H1 (cell line): ENCODE measurements around the gene GNAI1. TPM values are rescaled to one million over a fixed set of nuclear protein-coding genes. Genes with fewer than 3 reads are reported as not detected.

Experiments
- CTCF ChIA-PET: fragments of 300-600 bp; sonication (Branson Sonifier 250); formaldehyde crosslinking; loops from one replicate; lab custom pipeline; 2021; ENCODE audit not compliant: partially characterized antibody; lab: Charles Lee
- POLR2A ChIA-PET: fragments of 300-600 bp; sonication (Branson Sonifier 250); formaldehyde crosslinking; loops from one replicate; lab custom pipeline; 2021; ENCODE audit warnings: inconsistent platforms; ENCODE audit not compliant: partially characterized antibody; lab: Charles Lee
- DNase-seq, 2 experiments: peaks; one replicate each; pipeline versions ENCODE4 v3.0.0 to v3.0.0-alpha.2; 2010 to 2022; ENCODE audit warnings: low spot score in 2 of 2, low read depth in 1 of 2, mixed read lengths in 1 of 2
- FAIRE-seq: peaks from 2 replicates; lab custom pipeline; 2011; peaks lifted over from hg19 to GRCh38; lab: Jason Lieb, UNC
- H2AFZ ChIP-seq: 2 replicates; pipeline ENCODE4 v1.8.1; 2012; ENCODE audit warnings: low read length, inconsistent platforms
- H2AK5ac ChIP-seq: 2 replicates; pipeline ENCODE4 v1.6.1; 2013; ENCODE audit warnings: low read depth, low read length
- H2BK120ac ChIP-seq: replicated peaks from 2 replicates; pipeline ENCODE3; 2013; ENCODE audit warnings: low read depth, low read length, inconsistent platforms
- H2BK12ac ChIP-seq: 2 replicates; pipeline ENCODE4 v1.6.1; 2013; ENCODE audit warnings: low read depth, low read length
- H2BK15ac ChIP-seq: 2 replicates; pipeline ENCODE4 v1.6.1; 2013; ENCODE audit warnings: low read length
- H2BK20ac ChIP-seq: 2 replicates; pipeline ENCODE4 v1.6.1; 2013; ENCODE audit warnings: low read length
- H2BK5ac ChIP-seq: 2 replicates; pipeline ENCODE4 v1.6.1; 2013; ENCODE audit warnings: low read depth, low read length
- H3K14ac ChIP-seq: 2 replicates; pipeline ENCODE4 v1.6.1; 2013; ENCODE audit warnings: inconsistent platforms; ENCODE audit not compliant: insufficient read length
- H3K18ac ChIP-seq: 2 replicates; pipeline ENCODE4 v1.6.1; 2013; ENCODE audit warnings: low read length; ENCODE audit errors: extremely low read depth
- H3K23ac ChIP-seq: 2 replicates; pipeline ENCODE4 v1.6.1; 2013; ENCODE audit warnings: inconsistent platforms; ENCODE audit not compliant: insufficient read length
- H3K23me2 ChIP-seq: 2 replicates; pipeline ENCODE4 v1.6.1; 2013; ENCODE audit warnings: low read depth, low read length
- H3K27ac ChIP-seq: 2 replicates; pipeline ENCODE4 v1.6.1; 2011; ENCODE audit warnings: low read depth, low read length, inconsistent platforms
- H3K27me3 ChIP-seq, 4 experiments: replicated peaks in 1 of 4; 1 replicate in 1 of 4; 2 replicates in 3 of 4; pipeline versions ENCODE4 v1.6.1 to v1.8.1; 2011 to 2013; ENCODE audit warnings: low read length in 3 of 4, mild to moderate bottlenecking in 3 of 4, inconsistent platforms in 2 of 4, mixed read lengths in 2 of 4, moderate library complexity in 1 of 4; ENCODE audit not compliant: control insufficient read depth in 3 of 4, insufficient read depth in 3 of 4; ENCODE audit errors: extremely low read depth in 1 of 4
- H3K36me3 ChIP-seq, 4 experiments: 2 replicates each; pipeline versions ENCODE4 v1.6.1 to v1.8.1; 2011 to 2013; ENCODE audit warnings: mild to moderate bottlenecking in 4 of 4, low read length in 3 of 4, moderate library complexity in 2 of 4, control low read depth in 1 of 4, inconsistent platforms in 1 of 4; ENCODE audit not compliant: insufficient read depth in 4 of 4, control insufficient read depth in 2 of 4
- H3K4ac ChIP-seq: replicated peaks from 2 replicates; pipeline ENCODE3; 2013; ENCODE audit warnings: low read length, low read depth, mixed read lengths, inconsistent platforms; ENCODE audit not compliant: insufficient read length
- H3K4me1 ChIP-seq, 4 experiments: replicated peaks in 1 of 4; 1 replicate in 1 of 4; 2 replicates in 3 of 4; pipeline versions ENCODE4 v1.6.1 to v1.8.1; 2011 to 2013; ENCODE audit warnings: low read length in 3 of 4, inconsistent platforms in 2 of 4, mixed read lengths in 1 of 4; ENCODE audit not compliant: insufficient read depth in 4 of 4, control insufficient read depth in 3 of 4
- H3K4me2 ChIP-seq, 2 experiments: 2 replicates each; pipeline versions ENCODE4 v1.6.1 to v1.8.1; 2011 to 2013; ENCODE audit warnings: low read depth in 2 of 2, low read length in 2 of 2, control low read depth in 1 of 2, inconsistent platforms in 1 of 2, mild to moderate bottlenecking in 1 of 2; ENCODE audit not compliant: insufficient read depth in 1 of 2
- H3K4me3 ChIP-seq, 4 experiments: fragments of 200-600, 300-600 bp in 1 of 4; sonication (generic), shearing (Covaris generic), sonication (Bioruptor Twin) in 1 of 4; 2 replicates each; pipeline versions ENCODE4 v1.5.1 to v1.8.1; 2011 to 2016; ENCODE audit warnings: low read length in 4 of 4, low read depth in 3 of 4, control low read depth in 2 of 4, inconsistent platforms in 2 of 4, mild to moderate bottlenecking in 2 of 4, mixed read lengths in 1 of 4, moderate library complexity in 1 of 4; ENCODE audit not compliant: insufficient read depth in 2 of 4; ENCODE audit errors: extremely low read depth in 1 of 4
- H3K56ac ChIP-seq: replicated peaks from 2 replicates; pipeline ENCODE3; 2013; ENCODE audit warnings: low read depth, mild to moderate bottlenecking, mixed read lengths, low read length, inconsistent platforms; ENCODE audit not compliant: insufficient read length
- H3K79me1 ChIP-seq: 2 replicates; pipeline ENCODE4 v1.6.1; 2013; ENCODE audit warnings: low read depth, low read length, control low read depth
- H3K79me2 ChIP-seq, 2 experiments: 2 replicates each; pipeline versions ENCODE4 v1.6.1 to v1.8.1; 2012 to 2013; ENCODE audit warnings: low read length in 2 of 2, mild to moderate bottlenecking in 2 of 2, inconsistent platforms in 1 of 2; ENCODE audit not compliant: insufficient read depth in 2 of 2, control insufficient read depth in 1 of 2
- H3K9ac ChIP-seq, 4 experiments: replicated peaks in 1 of 4; 1 replicate in 1 of 4; 2 replicates in 3 of 4; pipeline versions ENCODE4 v1.6.1 to v1.8.1; 2011 to 2013; ENCODE audit warnings: low read depth in 3 of 4, low read length in 3 of 4, control low read depth in 2 of 4, mild to moderate bottlenecking in 2 of 4, moderate library complexity in 2 of 4, inconsistent platforms in 1 of 4; ENCODE audit errors: extremely low read depth in 1 of 4
- H3K9me3 ChIP-seq, 2 experiments: 2 replicates each; pipeline versions ENCODE4 v1.6.1 to v1.8.1; 2012 to 2013; ENCODE audit warnings: mild to moderate bottlenecking in 2 of 2, moderate library complexity in 2 of 2, control low read depth in 1 of 2, inconsistent platforms in 1 of 2, low read depth in 1 of 2, low read length in 1 of 2, mixed read lengths in 1 of 2; ENCODE audit not compliant: insufficient read depth in 2 of 2
- H4K20me1 ChIP-seq, 2 experiments: replicated peaks in 1 of 2; 2 replicates each; pipeline versions ENCODE3 to v1.8.1; 2011 to 2013; ENCODE audit warnings: inconsistent platforms in 2 of 2, low read length in 2 of 2, mild to moderate bottlenecking in 1 of 2; ENCODE audit not compliant: insufficient read depth in 2 of 2, control insufficient read depth in 1 of 2
- H4K5ac ChIP-seq: 2 replicates; pipeline ENCODE4 v1.6.1; 2013; ENCODE audit warnings: low read length, low read depth, mixed read lengths, inconsistent platforms; ENCODE audit not compliant: insufficient read length
- H4K8ac ChIP-seq: 2 replicates; pipeline ENCODE4 v1.8.0; 2013; ENCODE audit warnings: mild to moderate bottlenecking, moderate library complexity, low read length, inconsistent platforms; ENCODE audit not compliant: insufficient read depth; ENCODE audit errors: extremely low read depth
- H4K91ac ChIP-seq: replicated peaks from 2 replicates; pipeline ENCODE3; 2013; ENCODE audit warnings: low read length, mixed read lengths, inconsistent platforms; ENCODE audit not compliant: insufficient read length
- ATF2 ChIP-seq: IDR thresholded peaks from 2 replicates; pipeline ENCODE4 v1.6.1; 2012; ENCODE audit warnings: low read length, inconsistent platforms
- CBX8 ChIP-seq: fragments of 300-800, 300-1000 bp; sonication (generic); IDR thresholded peaks from 2 replicates; pipeline ENCODE4 v1.7.1; 2016; ENCODE audit warnings: low read depth, low read length, borderline replicate concordance
- CHD1 ChIP-seq: IDR thresholded peaks from 2 replicates; pipeline ENCODE4 v1.6.1; 2012; ENCODE audit warnings: low read depth, low read length, improper control_type of control experiment
- CTBP2 ChIP-seq: IDR thresholded peaks from 2 replicates; pipeline ENCODE4 v1.7.0; 2011; ENCODE audit warnings: borderline replicate concordance, mild to moderate bottlenecking, moderate library complexity, mixed read lengths, low read length; ENCODE audit not compliant: insufficient read depth, insufficient read length
- GTF2F1 ChIP-seq: IDR thresholded peaks from 2 replicates; pipeline ENCODE4 v1.6.1; 2012; ENCODE audit warnings: low read depth, low read length, improper control_type of control experiment, borderline replicate concordance
- KDM5A ChIP-seq: fragments of 200-600 bp; IDR thresholded peaks from 2 replicates; pipeline ENCODE4 v1.7.1; 2012; ENCODE audit warnings: mild to moderate bottlenecking, low read length, inconsistent platforms, mixed read lengths
- MAFK ChIP-seq: IDR thresholded peaks from 2 replicates; pipeline ENCODE4 v1.6.1; 2012; ENCODE audit warnings: low read depth, mild to moderate bottlenecking, improper control_type of control experiment, low read length
- NANOG ChIP-seq: IDR thresholded peaks from 2 replicates; pipeline ENCODE4 v1.6.1; 2011; ENCODE audit warnings: low read length, low read depth, mild to moderate bottlenecking, inconsistent platforms; ENCODE audit not compliant: insufficient read depth, poor library complexity, severe bottlenecking
- SP2 ChIP-seq: IDR thresholded peaks from 2 replicates; pipeline ENCODE4 v1.6.1; 2012; ENCODE audit warnings: mild to moderate bottlenecking, low read length, inconsistent platforms
- TAF7 ChIP-seq: optimal IDR thresholded peaks from 2 replicates; pipeline ENCODE3; 2011; ENCODE audit warnings: low read depth, mild to moderate bottlenecking, inconsistent platforms, low read length, moderate library complexity, borderline replicate concordance
- TBP ChIP-seq: IDR thresholded peaks from 2 replicates; pipeline ENCODE4 v1.6.1; 2011; ENCODE audit warnings: low read depth, low read length, improper control_type of control experiment
- WGBS, 2 experiments: shearing (Covaris generic) in 1 of 2; methylation state at CpG; one replicate each; pipeline versions ENCODE4 v1.1.6 to v1.1.7; 2013 to 2015; ENCODE audit warnings: low lambda C conversion rate in 2 of 2, mixed read lengths in 2 of 2, inconsistent platforms in 1 of 2, low coverage in 1 of 2, missing lambda C conversion rate in 1 of 2; ENCODE audit not compliant: insufficient replicate concordance in 2 of 2, insufficient coverage in 1 of 2, insufficient read length in 1 of 2; ENCODE audit errors: extremely low coverage in 1 of 2, missing lambda C conversion rate in 1 of 2; 5-methylcytosine and 5-hydroxymethylcytosine counted together
- polyA plus RNA-seq, 7 experiments: library from polyadenylated mRNA; depleted of rRNA in 3 of 7; stranded (reverse) in 5 of 7; unstranded in 2 of 7; fragments of >200 nt in 5 of 7; fragments of 200-250 nt in 2 of 7; gene quantifications; 1 replicate in 5 of 7; 2 replicates in 1 of 7; 4 replicates in 1 of 7; pipeline versions ENCODE4 v1.2.1 to v1.2.3, GENCODE V29; 2011 to 2013; ENCODE audit warnings: missing spikeins in 2 of 7, mixed read lengths in 2 of 7
- total RNA-seq: library from RNA; stranded (reverse); fragmentation: NEBNext Ultra II Directional; extraction: Animal tissue kit (Norgen Biotek cat#: 25700); gene quantifications from 2 replicates; pipeline ENCODE4 v1.2.1, GENCODE V29; 2021

The GNAI1 gene
- total and polyA plus RNA-seq, 2 of the 8 experiments (the other 6 are each of a cell fraction or from before 2014, with no cell fraction given) = 8.0 to 29.5 TPM

- Histone ChIP-seq H3K4me3 (no peak overlapping the region), H3K36me3 (no peaks in the 10 kb centered on the region), H3K79me1 (no peaks in the 10 kb centered on the region), H3K56ac (no peak overlapping the region), H3K4me2 (no peak overlapping the region), H2BK5ac (no peak overlapping the region), H4K20me1 (no peaks in the 10 kb centered on the region), H3K79me2 (no peaks in the 10 kb centered on the region), H3K4ac (no peak overlapping the region), H2BK120ac (no peak overlapping the region), H3K9ac (no peak overlapping the region), H2BK12ac (no peak overlapping the region), H4K91ac (no peak overlapping the region), H3K23ac (no peak overlapping the region), H3K18ac (no peak overlapping the region), H2BK20ac (no peak overlapping the region), H2AFZ (no peak overlapping the region), H4K5ac (no peak overlapping the region), H3K14ac (no peak overlapping the region), H3K27me3 (peaks cover 0 to 1% (median 0%) of the 10 kb centered on the region in 4 experiments; a peak in 1 of 7 replicates), H3K23me2 (no peaks in the 10 kb centered on the region), H4K8ac (no peak overlapping the region), H2AK5ac (no peak overlapping the region), H3K4me1 (no peaks in the 10 kb centered on the region), H3K9me3 (no peaks in the 10 kb centered on the region), H2BK15ac (no peak overlapping the region), H3K27ac (no peak overlapping the region)
- ChIA-PET POLR2A (no interaction called here), CTCF (interaction anchor here (0.6 to 3.0 kb wide), 6 partner anchors 10 to 1657 kb away, joined by 3 to 16 read pairs (median 4); no protein-coding TSS in a partner anchor)
- 90% methylated on average over 11 of the region's 11 CpGs; no CpG with 5 or more reads in 1 of the 2 experiments for WGBS, 2 experiments
- DNase-seq (no peak), FAIRE-seq (no peak)
- TF ChIP-seq TBP (no peak), ATF2 (no peak), GTF2F1 (no peak), MAFK (no peak), CBX8 (no peak), NANOG (no peak), TAF7 (no peak), CHD1 (no peak), SP2 (no peak), CTBP2 (no peak), KDM5A (no peak)
These were observed 47.4 kb upstream of the GNAI1 start for GRCh38 chr7:80087051-80087770.
